GM23338 (cell line): ENCODE results near the gene HES4. TPM values are rescaled to one million over a fixed set of nuclear protein-coding genes. Genes with fewer than 3 reads are reported as not detected.

Experiments used
- ATAC-seq: fragments of 200-7000 bp; cut with Tn5 transposase; 3 replicates; pipeline ENCODE4 v1.9.1; 2020
- DNase-seq: peaks from one replicate; pipeline ENCODE4 v3.0.0-alpha.2; 2015; ENCODE audit warnings: low spot score
- H2AFZ ChIP-seq: fragments of 200-600 bp; sonication (generic); 2 replicates; pipeline ENCODE4 v1.8.0; 2016; ENCODE audit warnings: antibody characterized with exemption, mild to moderate bottlenecking, moderate library complexity
- H3F3A ChIP-seq: fragments of 200-600 bp; sonication (generic); replicated peaks from 2 replicates; pipeline ENCODE4 v1.8.0; 2017; ENCODE audit warnings: antibody characterized with exemption, mixed run types, low read depth
- H3K27ac ChIP-seq: fragments of 200-600 bp; sonication (generic); 2 replicates; pipeline ENCODE4 v1.6.1; 2016; ENCODE audit warnings: low read depth
- H3K27me3 ChIP-seq: fragments of 200-600 bp; sonication (generic); 2 replicates; pipeline ENCODE4 v1.8.0; 2016; ENCODE audit warnings: mild to moderate bottlenecking, mixed run types, moderate library complexity; ENCODE audit not compliant: insufficient read depth
- H3K36me3 ChIP-seq: fragments of 200-600 bp; sonication (generic); 2 replicates; pipeline ENCODE4 v1.8.0; 2016; ENCODE audit warnings: mild to moderate bottlenecking; ENCODE audit not compliant: insufficient read depth
- H3K4me1 ChIP-seq: fragments of 200-600 bp; sonication (generic); 2 replicates; pipeline ENCODE4 v1.8.0; 2016; ENCODE audit warnings: mild to moderate bottlenecking, moderate library complexity; ENCODE audit not compliant: insufficient read depth
- H3K4me2 ChIP-seq: fragments of 200-600 bp; sonication (generic); 2 replicates; pipeline ENCODE4 v1.7.1; 2017; ENCODE audit warnings: mixed run types
- H3K4me3 ChIP-seq: fragments of 200-600 bp; sonication (generic); 2 replicates; pipeline ENCODE4 v1.6.1; 2016; ENCODE audit warnings: mixed run types
- H3K79me2 ChIP-seq: fragments of 200-600 bp; sonication (generic); replicated peaks from 2 replicates; pipeline ENCODE4 v1.8.0; 2017; ENCODE audit warnings: mild to moderate bottlenecking; ENCODE audit not compliant: insufficient read depth
- H3K9me2 ChIP-seq: fragments of 200-600 bp; sonication (generic); 2 replicates; pipeline ENCODE4 v1.8.0; 2017; ENCODE audit not compliant: insufficient read depth
- H4K20me1 ChIP-seq: fragments of 200-600 bp; sonication (generic); replicated peaks from 2 replicates; pipeline ENCODE4 v1.8.0; 2017; ENCODE audit warnings: mild to moderate bottlenecking; ENCODE audit not compliant: insufficient read depth
- H3K27ac Mint-ChIP-seq: 2 replicates; pipeline ENCODE4 v1.8.0; 2020; ENCODE audit warnings: inconsistent platforms, mild to moderate bottlenecking, moderate library complexity, mixed read lengths
- H3K27me3 Mint-ChIP-seq: 3 replicates; pipeline ENCODE4 v1.8.0; 2022; ENCODE audit warnings: low read depth, mild to moderate bottlenecking, moderate library complexity, mixed read lengths, inconsistent platforms; ENCODE audit not compliant: insufficient read depth, poor library complexity
- H3K36me3 Mint-ChIP-seq: 3 replicates; pipeline ENCODE4 v1.8.0; 2021; ENCODE audit warnings: low read depth, mild to moderate bottlenecking, inconsistent platforms, moderate library complexity, mixed read lengths
- H3K4me1 Mint-ChIP-seq: 3 replicates; pipeline ENCODE4 v1.8.0; 2020; ENCODE audit warnings: mild to moderate bottlenecking, inconsistent platforms, mixed read lengths
- H3K4me3 Mint-ChIP-seq: 3 replicates; pipeline ENCODE4 v1.8.0; 2021; ENCODE audit warnings: moderate library complexity, mild to moderate bottlenecking, inconsistent platforms, mixed read lengths
- H3K9me3 Mint-ChIP-seq: 3 replicates; pipeline ENCODE4 v1.8.0; 2020; ENCODE audit warnings: moderate library complexity, mild to moderate bottlenecking, inconsistent platforms, mixed read lengths
- JUNB ChIP-seq: IDR thresholded peaks from one replicate; pipeline ENCODE4 v1.6.1; 2016; ENCODE audit warnings: antibody characterized with exemption; ENCODE audit not compliant: unreplicated experiment
- NANOG ChIP-seq: IDR thresholded peaks from 2 replicates; pipeline ENCODE4 v1.6.1; 2016; ENCODE audit warnings: antibody characterized with exemption, borderline replicate concordance
- POLR2AphosphoS5 ChIP-seq: IDR thresholded peaks from 2 replicates; pipeline ENCODE4 v1.6.1; 2016; ENCODE audit warnings: antibody characterized with exemption, low read depth
- REST ChIP-seq: IDR thresholded peaks from one replicate; pipeline ENCODE4 v1.6.1; 2018; ENCODE audit warnings: antibody characterized with exemption; ENCODE audit not compliant: unreplicated experiment
- ZNF462 ChIP-seq: fragments of 250-450 bp; sonication (Bioruptor Pico); IDR thresholded peaks from 2 replicates; pipeline ENCODE4 v1.5.0; 2020; ENCODE audit warnings: mild to moderate bottlenecking, moderate library complexity
- polyA plus RNA-seq: library from polyadenylated mRNA; unstranded; fragments of >200 nt; fragmentation: Nextera tagmentation; extraction: Ambion mirVana; gene quantifications from 2 replicates; pipeline ENCODE4 v1.2.1, GENCODE V29; 2016
- total RNA-seq: library from RNA; depleted of rRNA; stranded (reverse); fragments of >200 nt; shearing (Covaris generic); gene quantifications from 2 replicates; pipeline ENCODE4 v1.2.3, GENCODE V29; 2014
- TF ChIP-seq, protein P1 (sequence below), 2 experiments: fragments of 200-600 bp in 1 of 2; sonication (generic) in 1 of 2; conservative IDR thresholded peaks; 2 replicates each; pipeline versions ENCODE4 v1.5.1 to v1.6.1; 2016 to 2017; ENCODE audit warnings: antibody characterized with exemption in 2 of 2, low read depth in 2 of 2, mild to moderate bottlenecking in 2 of 2, moderate library complexity in 1 of 2

The HES4 gene
- total and polyA plus RNA-seq, 2 experiments from 2014 or later: 2.3 to 6.7 TPM

DNA sequence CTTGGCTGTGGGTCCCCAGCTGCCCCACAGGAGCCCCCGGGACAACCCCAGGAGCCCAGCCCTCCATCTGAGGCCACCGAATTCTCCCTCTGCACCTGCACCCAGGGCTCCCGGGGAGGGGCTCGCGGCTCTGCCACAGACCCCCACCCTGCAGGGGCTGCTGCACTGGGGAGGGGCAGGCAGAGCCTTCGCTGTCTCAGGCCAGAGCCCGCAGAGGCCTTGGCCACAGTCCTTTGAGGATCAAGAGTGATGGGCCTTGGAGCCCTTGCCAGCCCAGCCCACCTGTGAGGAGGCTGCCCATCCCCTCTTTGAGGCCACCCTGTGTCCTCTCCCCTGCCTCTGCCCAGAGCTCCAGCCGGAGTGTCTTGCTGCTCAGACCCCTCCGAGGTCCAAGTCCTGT lies 24.5 kb downstream of the HES4 start:
- DNase-seq (no peak), ATAC-seq (no peak)
- TF ChIP-seq JUNB (no peak), ZNF462 (CRISPR knock-in tag) (no peak), REST (no peak), NANOG (no peak), POLR2AphosphoS5 (no peak)
- TF ChIP-seq, protein P1, sequence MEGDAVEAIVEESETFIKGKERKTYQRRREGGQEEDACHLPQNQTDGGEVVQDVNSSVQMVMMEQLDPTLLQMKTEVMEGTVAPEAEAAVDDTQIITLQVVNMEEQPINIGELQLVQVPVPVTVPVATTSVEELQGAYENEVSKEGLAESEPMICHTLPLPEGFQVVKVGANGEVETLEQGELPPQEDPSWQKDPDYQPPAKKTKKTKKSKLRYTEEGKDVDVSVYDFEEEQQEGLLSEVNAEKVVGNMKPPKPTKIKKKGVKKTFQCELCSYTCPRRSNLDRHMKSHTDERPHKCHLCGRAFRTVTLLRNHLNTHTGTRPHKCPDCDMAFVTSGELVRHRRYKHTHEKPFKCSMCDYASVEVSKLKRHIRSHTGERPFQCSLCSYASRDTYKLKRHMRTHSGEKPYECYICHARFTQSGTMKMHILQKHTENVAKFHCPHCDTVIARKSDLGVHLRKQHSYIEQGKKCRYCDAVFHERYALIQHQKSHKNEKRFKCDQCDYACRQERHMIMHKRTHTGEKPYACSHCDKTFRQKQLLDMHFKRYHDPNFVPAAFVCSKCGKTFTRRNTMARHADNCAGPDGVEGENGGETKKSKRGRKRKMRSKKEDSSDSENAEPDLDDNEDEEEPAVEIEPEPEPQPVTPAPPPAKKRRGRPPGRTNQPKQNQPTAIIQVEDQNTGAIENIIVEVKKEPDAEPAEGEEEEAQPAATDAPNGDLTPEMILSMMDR (conservative IDR thresholded peaks at IDR 0.05; ENCODE audit: low read depth in 2 of 2): no peak
- H3K36me3 ChIP-seq: no peaks in the 10 kb centered on the region
- H3K4me2 ChIP-seq: 0 out of 2 replicates have a peak overlapping the region, but pooled peaks have one; percentile 78
- no peaks in the 10 kb centered on the region for H3K27me3 ChIP-seq
- peaks cover 19% of the 10 kb centered on the region for H3K27me3 Mint-ChIP-seq
- H3K36me3 Mint-ChIP-seq: peaks cover 5% of the 10 kb centered on the region
- no peaks in the 10 kb centered on the region for H3K79me2 ChIP-seq
- no peak overlapping the region for H2AFZ ChIP-seq
- peaks cover 5% of the 10 kb centered on the region for H3K9me3 Mint-ChIP-seq
- no peaks in the 10 kb centered on the region for H3F3A ChIP-seq
- H3K9me2 ChIP-seq: no peaks in the 10 kb centered on the region
- no peak overlapping the region for H3K27ac ChIP-seq
- H3K4me3 ChIP-seq: no peak overlapping the region
- peak overlapping the region; percentile 12; the same call in 1 of the 3 replicates for H3K4me3 Mint-ChIP-seq
- H4K20me1 ChIP-seq: no peaks in the 10 kb centered on the region
- H3K4me1 Mint-ChIP-seq: peaks cover 4% of the 10 kb centered on the region
- H3K27ac Mint-ChIP-seq: no peak overlapping the region
- H3K4me1 ChIP-seq: no peaks in the 10 kb centered on the region; the same call in 1 of the 2 replicates
